ENCODE results near the gene FBXW7. TPM values are rescaled to one million over a fixed set of nuclear protein-coding genes. Genes with fewer than 3 reads are reported as not detected.
A peak's percentile ranks its signal among the peaks of the same experiment; 100 is the strongest.

Gene FBXW7
- total RNA-seq, 1 donor from 2014 or later = 56.7 TPM

DNA sequence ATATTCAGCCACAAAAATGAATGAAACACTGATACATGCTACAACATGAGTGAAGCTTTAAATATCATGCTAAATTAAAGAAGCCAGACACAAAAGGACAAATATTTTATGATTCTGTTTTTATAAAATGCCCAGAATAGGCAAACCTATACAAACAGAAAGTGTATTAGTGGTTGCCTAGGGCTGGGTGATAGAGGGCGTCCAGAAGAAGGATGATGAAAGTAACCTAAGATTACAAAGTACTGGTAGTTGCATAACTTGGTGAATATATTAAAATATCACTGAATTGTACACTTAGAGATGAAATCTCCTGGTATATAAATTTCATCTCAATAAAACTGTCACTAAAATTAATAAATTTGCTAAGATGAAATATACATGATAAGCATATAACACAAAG, 67.5 kb downstream of the FBXW7 start:
- intact Hi-C loops (cut with micrococcal nuclease) = no loop called here
- peaks cover 9% of the 10 kb centered on the region for H3K4me1 ChIP-seq
- no peak overlapping the region for H3K4me3 ChIP-seq
- no peaks in the 10 kb centered on the region for H3K27me3 ChIP-seq (ENCODE audit: low read depth)
- H3K36me3 ChIP-seq = no peaks in the 10 kb centered on the region
- H3K27ac ChIP-seq (replicated peaks) = no peak overlapping the region
- H3K9me3 ChIP-seq (replicated peaks) = no peaks in the 10 kb centered on the region
- DNase-seq = no peak
- no peak for TF ChIP-seq CTCF (IDR thresholded peaks at IDR 0.05; ENCODE audit: borderline replicate concordance)

DNA sequence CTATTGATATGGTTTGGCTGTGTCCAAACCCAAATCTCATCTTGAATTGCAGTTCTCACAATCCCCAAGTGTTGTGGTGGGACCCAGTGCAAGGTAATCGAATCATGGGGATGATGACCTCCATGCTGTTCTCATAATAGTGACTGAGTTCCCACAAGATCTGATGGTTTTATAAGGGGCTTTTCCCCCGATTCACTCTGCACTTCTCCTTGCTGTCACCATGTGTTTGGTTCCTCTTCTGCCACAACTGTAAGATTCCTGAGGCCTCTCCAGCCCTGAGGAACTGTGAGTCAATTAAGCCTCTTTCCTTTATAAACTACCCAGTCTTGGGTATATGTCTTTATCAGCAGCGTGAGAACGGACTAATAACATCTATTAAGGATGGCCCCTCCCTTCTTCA, 68.8 kb downstream of the FBXW7 start:
- no peak for TF ChIP-seq CTCF (IDR thresholded peaks at IDR 0.05; ENCODE audit: borderline replicate concordance)
- H3K27me3 ChIP-seq (ENCODE audit: low read depth) = no peaks in the 10 kb centered on the region
- DNase-seq = no peak
- H3K4me1 ChIP-seq = peaks cover 19% of the 10 kb centered on the region
- no peaks in the 10 kb centered on the region for H3K36me3 ChIP-seq
- no peak overlapping the region for H3K27ac ChIP-seq (replicated peaks)
- H3K4me3 ChIP-seq = no peak overlapping the region
- H3K9me3 ChIP-seq (replicated peaks) = no peaks in the 10 kb centered on the region
- intact Hi-C loops (cut with micrococcal nuclease) = no loop called here

DNA sequence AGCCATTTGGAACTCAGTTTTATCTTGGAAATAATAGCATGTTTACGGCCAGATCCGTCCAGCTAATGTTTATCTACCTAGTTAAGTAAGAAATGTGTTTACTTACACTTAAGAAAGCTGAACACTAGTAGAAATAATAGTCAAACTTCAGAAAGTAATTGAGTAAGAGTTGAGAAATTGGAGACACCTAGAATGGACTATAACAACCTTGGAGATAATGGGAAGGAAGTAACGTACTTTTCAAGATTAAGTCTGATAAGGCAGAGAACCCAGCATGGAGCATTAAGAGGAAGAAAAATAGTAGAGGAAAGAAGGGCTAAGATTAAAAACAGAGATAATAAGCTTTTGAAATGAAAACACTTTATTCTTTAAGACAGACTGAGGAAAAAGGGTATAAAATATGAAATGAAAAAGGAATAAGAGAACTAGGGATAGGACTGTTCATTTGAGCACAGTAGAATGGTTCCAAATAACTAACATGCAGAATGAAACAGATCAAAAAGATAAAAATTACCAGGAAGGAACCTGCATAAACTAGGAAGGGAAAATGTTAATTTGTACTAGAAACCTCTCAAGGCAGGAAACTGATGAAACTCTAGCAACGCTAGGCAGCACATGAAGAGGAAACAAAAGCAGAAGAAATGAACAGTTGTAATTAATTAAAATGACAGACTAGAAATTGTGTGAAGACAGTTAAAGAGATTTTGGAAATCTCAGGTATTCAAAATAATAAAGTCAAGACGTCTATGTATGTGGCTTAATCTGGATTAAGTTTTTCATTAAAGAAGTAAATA, 71.7 kb downstream of the FBXW7 start:
- no peaks in the 10 kb centered on the region for H3K36me3 ChIP-seq
- peaks cover 27% of the 10 kb centered on the region for H3K4me1 ChIP-seq
- no peak for DNase-seq
- no peak overlapping the region for H3K27ac ChIP-seq (replicated peaks)
- intact Hi-C loops (cut with micrococcal nuclease) = no loop called here
- H3K9me3 ChIP-seq (replicated peaks) = no peaks in the 10 kb centered on the region
- H3K4me3 ChIP-seq = no peak overlapping the region
- no peaks in the 10 kb centered on the region for H3K27me3 ChIP-seq (ENCODE audit: low read depth)
- no peak for TF ChIP-seq CTCF (IDR thresholded peaks at IDR 0.05; ENCODE audit: borderline replicate concordance)

- no peak for TF ChIP-seq CTCF (IDR thresholded peaks at IDR 0.05; ENCODE audit: borderline replicate concordance)
- intact Hi-C loops (cut with micrococcal nuclease) = no loop called here
- Histone ChIP-seq H3K27ac (replicated peaks) (no peak overlapping the region), H3K9me3 (replicated peaks) (no peaks in the 10 kb centered on the region), H3K36me3 (no peaks in the 10 kb centered on the region), H3K27me3 (ENCODE audit: low read depth) (no peaks in the 10 kb centered on the region), H3K4me1 (peaks cover 27% of the 10 kb centered on the region), H3K4me3 (no peak overlapping the region)
- no peak for DNase-seq
Measured at GRCh38 chr4:152463562-152463961, 72.3 kb downstream of the FBXW7 start.

DNA sequence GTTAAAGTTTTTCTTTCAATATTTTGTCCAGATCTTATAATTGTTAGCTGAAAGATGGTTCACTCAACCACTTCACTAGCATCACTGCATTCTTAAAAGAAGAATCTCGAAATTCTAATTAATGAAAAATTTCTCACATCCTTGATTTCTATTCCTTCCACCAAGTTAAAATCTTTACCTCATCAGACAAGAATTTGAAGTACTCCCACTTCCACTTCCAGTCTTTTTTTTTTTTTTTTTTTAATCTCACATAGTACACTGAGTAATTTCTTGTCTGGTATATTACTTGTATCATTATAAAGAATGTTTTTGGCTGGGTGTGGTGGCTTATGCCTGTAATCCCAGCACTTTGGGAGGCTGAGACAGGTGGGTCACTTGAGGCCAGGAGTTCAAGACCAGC, 73.2 kb downstream of the FBXW7 start:
- intact Hi-C loops (cut with micrococcal nuclease) = no loop called here
- no peak for DNase-seq
- Histone ChIP-seq H3K4me1 (peaks cover 27% of the 10 kb centered on the region), H3K27ac (replicated peaks) (peak overlapping the region; percentile 60), H3K36me3 (no peaks in the 10 kb centered on the region), H3K4me3 (no peak overlapping the region), H3K27me3 (ENCODE audit: low read depth) (no peaks in the 10 kb centered on the region), H3K9me3 (replicated peaks) (no peaks in the 10 kb centered on the region)
- TF ChIP-seq CTCF (IDR thresholded peaks at IDR 0.05; ENCODE audit: borderline replicate concordance) = no peak
